Sigmoid colon (tissue), 7 donors: ENCODE results near the gene GSK3B. TPM values are rescaled to one million over a fixed set of nuclear protein-coding genes. Genes with fewer than 3 reads are reported as not detected.

Source experiments
- DNase-seq: peaks from one replicate; pipeline ENCODE4 v3.0.0-alpha.2; 2019
- H3K27ac ChIP-seq, 4 donors: fragments of 200-600 bp; sonication (generic); one replicate each; pipeline ENCODE4 v1.5.1; 2016 to 2019; ENCODE audit warnings: mild to moderate bottlenecking in 1 of 4
- H3K27me3 ChIP-seq, 3 donors: fragments of 200-600 bp; sonication (generic); one replicate each; pipeline ENCODE4 v1.5.1; 2019; ENCODE audit warnings: mild to moderate bottlenecking in 1 of 3
- H3K36me3 ChIP-seq, 4 donors: fragments of 200-600 bp; sonication (generic); one replicate each; pipeline ENCODE4 v1.5.1; 2016 to 2019
- H3K4me1 ChIP-seq, 4 donors: fragments of 200-600 bp; sonication (generic); one replicate each; pipeline ENCODE4 v1.5.1; 2017 to 2019
- H3K4me3 ChIP-seq, 4 donors: fragments of 200-600 bp; sonication (generic); one replicate each; pipeline ENCODE4 v1.5.1; 2017 to 2019; ENCODE audit warnings: mild to moderate bottlenecking in 2 of 4, moderate library complexity in 1 of 4
- H3K9me3 ChIP-seq, 4 donors: fragments of 200-600 bp in 3 of 4; sonication (generic) in 3 of 4; one replicate each; pipeline versions ENCODE4 v1.5.1 to v1.6.1; 2013 to 2019
- CTCF ChIP-seq, 4 experiments: fragments of 450-650 bp in 3 of 4; fragments of 200-600 bp in 1 of 4; IDR thresholded peaks; one replicate each; pipeline ENCODE4 v1.5.1; 2016 to 2019; ENCODE audit warnings: antibody characterized with exemption in 4 of 4, mild to moderate bottlenecking in 3 of 4, moderate library complexity in 2 of 4
- EP300 ChIP-seq, 4 donors: sonication (generic); formaldehyde crosslinking; IDR thresholded peaks; one replicate each; pipeline ENCODE4 v1.6.1; 2017; ENCODE audit warnings: antibody characterized with exemption in 4 of 4
- POLR2A ChIP-seq, 2 donors: fragments of 450-650 bp; IDR thresholded peaks; one replicate each; pipeline ENCODE4 v1.6.1; 2016; ENCODE audit warnings: antibody characterized with exemption in 2 of 2, mild to moderate bottlenecking in 2 of 2, moderate library complexity in 2 of 2
- POLR2AphosphoS5 ChIP-seq, 4 donors: sonication (generic); formaldehyde crosslinking; IDR thresholded peaks; one replicate each; pipeline ENCODE4 v1.6.1; 2017; ENCODE audit warnings: antibody characterized with exemption in 4 of 4
- WGBS, 2 donors: extraction: QIAGEN DNeasy Blood & Tissue Kit; methylation state at CpG; one replicate each; pipeline ENCODE4 v1.1.7; 2013; 5-methylcytosine and 5-hydroxymethylcytosine counted together
- intact Hi-C: fragments of 100-400 bp; cut with DNase I; formaldehyde crosslinking; loops from one replicate; pipeline ENCODE4 v1.15.1; 2023
- polyA plus RNA-seq, 3 donors: library from polyadenylated mRNA; stranded (reverse); fragments of 200-250 nt; gene quantifications; one replicate each; pipeline ENCODE4 v1.2.3, GENCODE V29; 2013
- total RNA-seq, 4 donors: library from RNA; depleted of rRNA; stranded (reverse); fragments of >200 nt; gene quantifications; one replicate each; pipeline ENCODE4 v1.1.0, GENCODE V29; 2016
- donor health status: healthy with polysubstance abuse.
- donor health status: Bipolar disorder and iron deficiency.
- donor health status: healthy.

GSK3B gene
- total and polyA plus RNA-seq, 7 donors = 11.4 to 36.8 (median 23.2) TPM

GRCh38 chr3:119978554-119979208 lies 115.6 kb downstream of the GSK3B start:
- peaks cover 0 to 21% (median 14%) of the 10 kb centered on the region in 4 donors for H3K4me1 ChIP-seq
- H3K36me3 ChIP-seq = no peaks in the 10 kb centered on the region
- no peaks in the 10 kb centered on the region for H3K27me3 ChIP-seq
- intact Hi-C loops = no loop called here
- 89 to 96% methylated on average over 11 of the region's 11 CpGs for WGBS, 2 donors
- H3K4me3 ChIP-seq = no peak overlapping the region
- TF ChIP-seq POLR2AphosphoS5 (IDR thresholded peaks at IDR 0.05) (peak in 2 of 4 donors; percentile 45 to 65), POLR2A (IDR thresholded peaks at IDR 0.05) (no peak), CTCF (IDR thresholded peaks at IDR 0.05) (no peak)
- H3K27ac ChIP-seq = peak overlapping the region in 2 of 4 donors; percentile 9 to 55
- no peaks in the 10 kb centered on the region for H3K9me3 ChIP-seq
- DNase-seq = no peak

- no peaks in the 10 kb centered on the region for H3K9me3 ChIP-seq
- 81 to 86% methylated on average over 1 of the region's 1 CpG for WGBS, 2 donors
- H3K4me1 ChIP-seq = peaks cover 0 to 21% (median 14%) of the 10 kb centered on the region in 4 donors
- H3K27me3 ChIP-seq = no peaks in the 10 kb centered on the region
- TF ChIP-seq CTCF (IDR thresholded peaks at IDR 0.05) = no peak
- no peak for TF ChIP-seq POLR2A (IDR thresholded peaks at IDR 0.05)
- no peak for TF ChIP-seq POLR2AphosphoS5 (IDR thresholded peaks at IDR 0.05)
- no peak for TF ChIP-seq EP300 (IDR thresholded peaks at IDR 0.05)
- H3K4me3 ChIP-seq = no peak overlapping the region
- intact Hi-C loops = no loop called here
- H3K27ac ChIP-seq = no peak overlapping the region
- DNase-seq = no peak
- H3K36me3 ChIP-seq = no peaks in the 10 kb centered on the region
Measured at GRCh38 chr3:119977353-119977752, 116.9 kb downstream of the GSK3B start.

GRCh38 chr3:119976214-119976613 lies 118.0 kb downstream of the GSK3B start:
- peaks cover 0 to 21% (median 14%) of the 10 kb centered on the region in 4 donors for H3K4me1 ChIP-seq
- intact Hi-C loops = no loop called here
- TF ChIP-seq EP300 (IDR thresholded peaks at IDR 0.05) (no peak), POLR2A (IDR thresholded peaks at IDR 0.05) (no peak), POLR2AphosphoS5 (IDR thresholded peaks at IDR 0.05) (no peak), CTCF (IDR thresholded peaks at IDR 0.05) (no peak)
- H3K27ac ChIP-seq = no peak overlapping the region
- no peak overlapping the region for H3K4me3 ChIP-seq
- no peaks in the 10 kb centered on the region for H3K36me3 ChIP-seq
- no peak for DNase-seq
- no peaks in the 10 kb centered on the region for H3K27me3 ChIP-seq
- 90 to 100% methylated on average over 1 of the region's 1 CpG for WGBS, 2 donors
- no peaks in the 10 kb centered on the region for H3K9me3 ChIP-seq

GRCh38 chr3:119974656-119975055 lies 119.6 kb downstream of the GSK3B start:
- Histone ChIP-seq H3K9me3 (no peaks in the 10 kb centered on the region), H3K27ac (no peak overlapping the region), H3K4me3 (no peak overlapping the region), H3K36me3 (no peaks in the 10 kb centered on the region), H3K4me1 (peaks cover 0 to 21% (median 14%) of the 10 kb centered on the region in 4 donors), H3K27me3 (no peaks in the 10 kb centered on the region)
- TF ChIP-seq CTCF (IDR thresholded peaks at IDR 0.05) (no peak), POLR2A (IDR thresholded peaks at IDR 0.05) (no peak), POLR2AphosphoS5 (IDR thresholded peaks at IDR 0.05) (no peak), EP300 (IDR thresholded peaks at IDR 0.05) (no peak)
- intact Hi-C loops = no loop called here
- 92 to 95% methylated on average over 2 of the region's 2 CpGs for WGBS, 2 donors
- no peak for DNase-seq
